NCI-H128 (cell line): ENCODE measurements around the gene NBEAL1.
"Not testable (repeated sequence)": the region's sequence is repeated elsewhere in the genome, so short reads cannot be mapped to it uniquely, and the experiment has no call there.

Experiments
- DNase-seq: peaks from one replicate; lab custom pipeline; 2025; ENCODE audit not compliant: unreplicated experiment; lab: John Stamatoyannopoulos, UW

The NBEAL1 gene

DNA sequence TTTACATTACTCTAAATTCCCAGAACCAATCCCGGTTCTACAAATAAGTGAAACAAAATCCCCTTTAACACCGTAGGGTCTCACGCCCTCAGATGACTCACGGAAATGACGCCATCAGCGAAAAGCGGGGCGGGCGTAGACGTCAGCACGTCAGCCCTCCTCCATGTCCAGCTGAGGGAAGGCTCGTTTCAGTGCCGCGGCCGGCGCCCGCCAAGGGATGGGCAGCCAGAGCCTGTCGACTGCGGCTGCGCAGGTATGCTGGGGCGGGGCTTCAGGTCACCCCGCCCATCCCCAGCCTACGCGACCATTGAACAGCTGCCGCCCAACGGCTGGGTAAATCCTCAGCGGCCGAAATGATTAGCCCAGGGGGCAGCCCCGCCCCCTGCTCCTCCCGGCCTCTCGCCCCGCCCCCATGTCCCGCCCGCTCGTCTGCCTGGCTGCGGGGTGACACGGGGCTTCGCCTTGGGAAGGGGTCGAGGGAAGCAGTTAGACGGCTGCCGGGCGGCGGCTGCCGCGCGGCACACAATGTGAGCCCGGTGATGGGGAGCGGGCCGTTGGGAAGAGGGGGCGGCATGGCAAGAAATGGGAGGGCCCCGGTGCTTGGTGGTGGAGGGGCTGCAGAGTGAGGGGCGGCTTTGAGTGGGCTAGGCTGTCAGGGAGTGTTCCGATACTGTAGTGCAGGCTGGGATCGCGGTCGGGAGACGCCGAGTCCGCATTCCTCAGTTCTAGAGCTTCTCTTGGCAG, at the start of gene NBEAL1:
Gene NBEAL1 (plus strand): TSS at position 420 of the 744 bp plus-strand sequence. CDS start 1,510 bp downstream, outside the sequence.
- peak; percentile 82 for DNase-seq

GRCh38 chr2:202965810-202966460, 48.7 kb upstream of the NBEAL1 start:
- DNase-seq = no peak

DNA sequence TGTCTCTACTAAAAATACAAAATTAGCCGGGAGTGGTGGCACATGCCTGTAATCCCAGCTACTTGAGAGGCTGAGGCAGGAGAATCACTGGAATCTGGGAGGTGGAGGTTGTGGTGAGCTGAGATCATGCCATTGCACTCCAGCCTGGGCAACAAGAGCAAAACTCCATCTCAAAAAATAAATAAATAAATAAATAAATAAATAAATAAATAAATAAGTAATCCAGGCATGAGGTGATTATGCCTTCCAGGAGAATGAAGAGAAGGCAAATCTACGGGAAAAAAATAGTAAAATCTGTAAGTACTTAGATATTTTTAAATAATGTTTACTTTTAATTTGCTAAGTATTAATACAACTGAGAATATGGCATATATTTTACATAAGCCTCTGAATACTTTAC, 45.3 kb upstream of the NBEAL1 start:
- DNase-seq = not testable (repeated sequence)

DNA sequence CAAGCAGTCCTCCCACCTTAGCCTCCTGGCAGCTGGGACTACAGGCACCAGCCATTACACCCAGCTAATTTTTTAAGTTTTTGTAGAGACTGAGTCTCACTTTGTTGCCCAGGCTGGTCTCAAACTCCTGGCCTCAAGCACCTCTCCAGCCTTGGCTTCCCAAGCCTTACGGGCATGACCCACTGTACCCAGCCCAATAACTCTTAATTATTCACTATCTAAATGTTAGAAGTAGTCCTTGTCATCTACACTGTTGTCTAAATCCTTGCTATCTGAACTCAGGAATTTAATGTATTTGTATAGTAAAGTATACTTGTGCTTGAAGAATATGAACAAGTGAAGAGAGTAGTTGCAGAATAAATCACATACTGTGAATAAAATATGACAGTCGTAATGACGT, 37.9 kb upstream of the NBEAL1 start:
- DNase-seq = no peak

- DNase-seq = no peak
Measured at GRCh38 chr2:202982779-202983491, 31.7 kb upstream of the NBEAL1 start.

DNA sequence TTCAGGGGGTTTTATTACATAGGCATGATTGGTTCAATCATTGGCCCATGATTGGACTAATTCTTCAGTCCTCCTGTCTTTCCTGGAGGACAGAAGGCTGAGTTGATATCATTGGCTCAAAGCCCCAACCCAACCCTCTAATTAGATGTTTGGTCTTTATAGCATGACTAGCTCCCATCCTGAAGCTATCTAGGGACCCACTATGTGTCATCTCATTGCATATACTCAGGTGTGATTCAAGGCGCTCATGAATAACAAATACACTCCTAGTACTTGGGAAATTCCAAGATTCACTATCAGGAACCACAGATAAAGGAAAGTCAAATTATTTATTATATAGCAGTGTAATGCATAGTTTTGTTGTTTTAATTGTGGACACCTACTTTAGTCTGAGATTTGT, 24.9 kb upstream of the NBEAL1 start:
- no peak for DNase-seq

GRCh38 chr2:202990501-202990900, 24.2 kb upstream of the NBEAL1 start:
- no peak for DNase-seq

DNA sequence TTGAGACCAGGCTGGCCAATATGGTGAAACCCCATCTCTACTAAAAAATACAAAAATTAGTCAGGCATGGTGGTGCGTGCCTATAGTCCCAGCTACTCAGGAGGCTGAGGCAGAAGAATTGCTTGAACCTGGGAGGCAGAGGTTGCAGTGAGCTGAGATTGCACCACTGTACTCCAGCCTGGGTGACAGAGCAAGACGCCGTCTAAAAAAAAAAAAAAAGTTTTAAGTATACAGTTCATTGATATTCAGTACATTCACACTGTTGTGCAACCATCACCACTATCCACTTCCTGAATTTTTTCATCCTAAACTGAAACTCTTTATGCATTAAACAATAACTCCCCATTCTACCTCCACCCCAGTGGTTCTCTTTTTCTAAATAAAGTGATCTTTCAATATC, 17.6 kb upstream of the NBEAL1 start:
- not testable (repeated sequence) for DNase-seq

GRCh38 chr2:203002054-203002821, 12.4 kb upstream of the NBEAL1 start:
- no peak for DNase-seq

GRCh38 chr2:203003716-203004115, 11.0 kb upstream of the NBEAL1 start:
- no peak for DNase-seq

DNA sequence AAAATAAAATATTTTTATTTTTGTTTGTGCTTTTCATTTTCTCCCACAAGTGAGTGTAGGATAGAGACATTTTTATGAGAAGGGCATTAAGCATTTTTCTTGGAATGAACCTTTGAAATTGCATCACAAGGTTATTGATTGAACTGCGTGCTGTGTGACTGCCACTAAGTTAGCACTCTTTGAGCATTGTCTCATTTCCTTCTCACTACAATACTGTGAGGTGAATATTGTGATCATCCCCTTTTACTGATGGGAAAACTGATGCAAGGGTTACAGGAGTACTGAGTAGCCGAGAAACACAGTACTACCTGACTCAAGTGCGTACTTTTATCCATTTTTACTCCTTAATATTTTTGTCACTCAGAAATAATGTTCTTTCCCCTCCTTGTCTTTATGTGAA, 2.0 kb downstream of the NBEAL1 start:
- DNase-seq = no peak

DNA sequence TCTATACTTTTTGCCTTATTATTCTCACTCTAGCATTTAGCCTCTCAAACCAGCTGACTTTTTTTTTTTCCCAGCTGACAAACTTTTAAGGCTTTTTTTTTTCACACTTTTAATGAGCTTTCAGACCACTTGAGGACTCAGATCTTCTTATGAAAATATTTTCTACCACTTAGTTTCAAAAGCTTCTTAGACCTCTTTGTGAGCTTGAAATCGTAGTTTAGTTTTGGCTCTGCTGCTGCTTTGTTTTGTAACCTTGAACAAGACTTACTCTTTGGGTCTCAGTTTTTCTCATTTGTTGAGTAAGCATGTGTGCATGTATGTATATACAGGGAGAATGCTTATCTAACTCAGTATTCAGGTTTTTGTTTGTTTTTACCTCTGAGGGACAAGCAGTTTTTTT, 3.5 kb downstream of the NBEAL1 start:
- no peak for DNase-seq

DNA sequence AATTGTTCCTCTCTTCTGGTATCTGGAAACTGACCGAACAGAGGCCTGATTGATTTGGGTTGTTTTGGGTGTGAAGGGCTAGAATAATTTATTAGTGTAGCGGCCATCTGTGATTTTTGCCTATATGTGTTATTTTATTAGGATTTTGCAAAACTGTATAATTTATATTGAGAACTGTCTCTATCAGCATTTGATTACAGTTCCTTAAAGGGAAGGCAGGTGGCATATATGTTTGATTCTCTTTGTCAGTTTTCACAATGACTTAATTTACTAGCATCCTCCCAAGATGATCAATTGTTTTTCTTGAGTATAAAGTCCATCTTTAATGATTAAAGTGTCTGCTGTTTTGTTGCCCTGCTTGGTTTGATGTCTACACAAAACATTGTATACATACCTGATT, 4.5 kb downstream of the NBEAL1 start:
- DNase-seq = no peak

- no peak for DNase-seq
Measured at GRCh38 chr2:203021991-203022390, 7.3 kb downstream of the NBEAL1 start.

DNA sequence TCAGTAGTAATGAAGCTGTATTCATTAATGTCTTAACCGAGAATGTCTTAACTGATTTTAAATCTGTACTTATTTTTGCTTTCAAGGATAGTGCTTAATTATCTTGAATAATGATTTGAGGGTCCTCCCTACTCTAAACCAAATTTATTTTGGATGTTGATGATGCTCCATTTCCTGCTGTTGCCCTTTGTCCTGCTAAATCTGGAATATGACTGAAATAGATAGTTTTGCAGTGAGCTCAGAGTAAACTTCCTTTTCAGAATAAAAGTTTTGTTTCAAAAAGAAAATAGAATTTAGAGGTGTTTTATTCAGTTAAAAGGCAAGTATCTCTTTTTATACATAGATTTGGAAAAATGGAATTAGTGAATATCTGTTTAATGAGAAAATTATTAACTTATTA, 8.1 kb downstream of the NBEAL1 start:
- no peak for DNase-seq

GRCh38 chr2:203025592-203025991, 10.9 kb downstream of the NBEAL1 start:
- no peak for DNase-seq

DNA sequence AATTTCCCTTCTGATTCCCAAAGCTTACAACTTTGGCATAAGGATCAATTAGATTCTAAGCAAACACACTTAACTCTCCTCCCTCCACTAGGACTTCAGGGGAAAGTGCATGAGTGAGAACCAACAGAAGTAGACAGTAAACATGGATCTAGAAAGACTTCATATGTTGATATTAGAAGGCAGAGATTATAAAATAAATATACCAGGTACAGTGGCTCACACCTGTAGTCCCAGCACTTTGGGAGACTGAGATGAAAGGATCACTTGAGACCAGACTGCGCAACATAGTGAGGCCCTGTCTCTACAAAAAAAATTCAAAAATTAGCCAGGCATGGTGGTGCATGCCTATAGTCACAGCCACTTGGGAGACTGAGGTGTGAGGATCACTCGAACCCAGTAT, 15.9 kb downstream of the NBEAL1 start:
- DNase-seq = no peak

GRCh38 chr2:203030991-203031390, 16.3 kb downstream of the NBEAL1 start:
- no peak for DNase-seq

DNA sequence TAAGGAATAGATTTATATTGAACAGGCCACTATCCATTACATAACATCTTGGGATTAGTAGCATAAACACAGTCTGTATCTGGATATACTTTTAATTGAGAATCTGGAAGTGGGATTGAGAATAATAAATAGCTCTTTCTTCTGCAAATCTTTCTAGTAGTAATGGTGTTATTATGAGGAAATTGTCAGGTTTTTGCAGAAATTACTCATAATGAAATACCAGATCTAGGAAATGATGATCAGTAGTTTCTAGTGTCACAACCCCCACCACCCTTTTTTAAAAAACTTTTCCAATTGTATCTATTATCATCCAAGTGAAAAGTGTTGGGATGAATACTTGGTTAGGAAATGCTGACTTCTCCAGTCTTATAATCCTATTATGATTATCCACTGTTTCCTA, 18.7 kb downstream of the NBEAL1 start:
- no peak for DNase-seq

- DNase-seq = no peak
Measured at GRCh38 chr2:203035879-203036470, 21.3 kb downstream of the NBEAL1 start.

GRCh38 chr2:203037026-203037425, 22.4 kb downstream of the NBEAL1 start:
- DNase-seq = no peak
